CD4-positive, CD25-positive, alpha-beta regulatory T cell (primary cell): ENCODE measurements around the gene HDAC1. TPM values are rescaled to one million over a fixed set of nuclear protein-coding genes. Genes with fewer than 3 reads are reported as not detected.

Experiments
- ATAC-seq, 2 donors: fragments of 150-1000 bp; cut with Tn5 transposase; one replicate each; pipeline ENCODE4 v1.10.0; 2021; ENCODE audit warnings: low read depth in 2 of 2, moderate number of reproducible peaks in 2 of 2, moderate library complexity in 1 of 2
- DNase-seq, 3 donors: peaks; one replicate each; pipeline versions ENCODE4 v3.0.0 to v3.0.0-alpha.2; 2012 to 2022; ENCODE audit warnings: mixed read lengths in 1 of 3
- H3K27ac ChIP-seq: one replicate; pipeline ENCODE4 v1.7.0; 2013; ENCODE audit warnings: mild to moderate bottlenecking, low read length; ENCODE audit not compliant: insufficient read depth, poor library complexity, severe bottlenecking
- H3K27me3 ChIP-seq: one replicate; pipeline ENCODE4 v1.7.0; 2013; ENCODE audit warnings: low read length; ENCODE audit not compliant: control insufficient read depth, insufficient read depth
- H3K36me3 ChIP-seq: one replicate; pipeline ENCODE4 v1.7.0; 2013; ENCODE audit warnings: mild to moderate bottlenecking, low read length, moderate library complexity; ENCODE audit not compliant: control insufficient read depth, insufficient read depth
- H3K4me1 ChIP-seq: 2 replicates; pipeline ENCODE4 v1.7.0; 2013; ENCODE audit warnings: mild to moderate bottlenecking, low read length; ENCODE audit not compliant: insufficient read depth, control insufficient read depth, poor library complexity, severe bottlenecking
- H3K4me3 ChIP-seq: one replicate; pipeline ENCODE4 v1.7.0; 2013; ENCODE audit warnings: low read depth, mild to moderate bottlenecking, low read length, moderate library complexity
- H3K9me3 ChIP-seq, 2 experiments: 1 replicate in 1 of 2; 2 replicates in 1 of 2; pipeline ENCODE4 v1.7.0; 2013; ENCODE audit warnings: low read length in 2 of 2, mild to moderate bottlenecking in 1 of 2, moderate library complexity in 1 of 2; ENCODE audit not compliant: control insufficient read depth in 2 of 2
- H3K27ac Mint-ChIP-seq, 3 donors: one replicate each; pipeline ENCODE4 v1.8.0; 2020 to 2022; ENCODE audit warnings: mild to moderate bottlenecking in 3 of 3, mixed read lengths in 3 of 3, moderate library complexity in 2 of 3
- H3K27me3 Mint-ChIP-seq: one replicate; pipeline ENCODE4 v1.8.0; 2022; ENCODE audit warnings: mild to moderate bottlenecking, mixed read lengths
- H3K36me3 Mint-ChIP-seq: one replicate; pipeline ENCODE4 v1.8.0; 2020; ENCODE audit warnings: mixed read lengths
- H3K4me1 Mint-ChIP-seq, 4 donors: one replicate each; pipeline ENCODE4 v1.8.0; 2020 to 2022; ENCODE audit warnings: mixed read lengths in 4 of 4, mild to moderate bottlenecking in 1 of 4
- H3K4me3 Mint-ChIP-seq, 4 donors: one replicate each; pipeline ENCODE4 v1.8.0; 2020 to 2022; ENCODE audit warnings: mild to moderate bottlenecking in 4 of 4, mixed read lengths in 4 of 4, moderate library complexity in 3 of 4
- H3K9me3 Mint-ChIP-seq, 7 donors: one replicate each; pipeline ENCODE4 v1.8.0; 2020 to 2022; ENCODE audit warnings: mixed read lengths in 7 of 7, mild to moderate bottlenecking in 3 of 7, moderate library complexity in 2 of 7
- polyA plus RNA-seq, 4 donors: library from polyadenylated mRNA; unstranded; fragments of 300-500 nt; fragmentation: Illumina TruSeq; gene quantifications; one replicate each; pipeline ENCODE4 v1.2.3, GENCODE V29; 2021
- total RNA-seq: library from RNA; stranded (reverse); gene quantifications from one replicate; pipeline ENCODE4 v1.2.3, GENCODE V29; 2022

Gene HDAC1
- total and polyA plus RNA-seq, 5 donors from 2014 or later: 98.2 to 150 (median 145) TPM

GRCh38 chr1:32336591-32336932, 44.7 kb downstream of the HDAC1 start:
- Histone ChIP-seq H3K4me1 (peaks cover 32% of the 10 kb centered on the region), H3K9me3 (no peaks in the 10 kb centered on the region), H3K4me3 (no peak overlapping the region), H3K27ac (no peak overlapping the region), H3K27me3 (no peaks in the 10 kb centered on the region), H3K36me3 (peaks cover 18% of the 10 kb centered on the region)
- peaks cover 0 to 34% (median 25%) of the 10 kb centered on the region in 4 donors for H3K4me1 Mint-ChIP-seq
- no peak overlapping the region for H3K27ac Mint-ChIP-seq
- peak overlapping the region; percentile 76 to 89 (median 86) for H3K4me3 Mint-ChIP-seq
- peaks cover 4% of the 10 kb centered on the region for H3K36me3 Mint-ChIP-seq
- no peaks in the 10 kb centered on the region for H3K9me3 Mint-ChIP-seq
- DNase-seq (no peak), ATAC-seq (no peak)
- H3K27me3 Mint-ChIP-seq: peaks cover 5% of the 10 kb centered on the region

GRCh38 chr1:32336963-32337675, 45.2 kb downstream of the HDAC1 start:
- H3K4me1 ChIP-seq: peaks cover 32% of the 10 kb centered on the region
- peaks cover 0 to 34% (median 25%) of the 10 kb centered on the region in 4 donors for H3K4me1 Mint-ChIP-seq

GRCh38 chr1:32337855-32338636, 46.2 kb downstream of the HDAC1 start:
- H3K4me1 ChIP-seq: peaks cover 32% of the 10 kb centered on the region
- H3K9me3 ChIP-seq: no peaks in the 10 kb centered on the region
- Mint-ChIP-seq H3K27me3 (peaks cover 5% of the 10 kb centered on the region), H3K4me3 (peak overlapping the region in 2 of 4 donors; percentile 29 to 75), H3K36me3 (no peaks in the 10 kb centered on the region), H3K4me1 (peaks cover 0 to 41% (median 28%) of the 10 kb centered on the region in 4 donors), H3K27ac (peak overlapping the region in 2 of 3 donors; percentile 21 to 26), H3K9me3 (no peaks in the 10 kb centered on the region)
- DNase-seq: no peak
- no peak overlapping the region for H3K4me3 ChIP-seq
- no peak for ATAC-seq
- no peaks in the 10 kb centered on the region for H3K27me3 ChIP-seq
- no peak overlapping the region for H3K27ac ChIP-seq
- peaks cover 4% of the 10 kb centered on the region for H3K36me3 ChIP-seq

More at GRCh38 chr1:32336963-32337675, 45.2 kb downstream of the HDAC1 start:
- no peak overlapping the region for H3K27ac ChIP-seq
- no peak overlapping the region for H3K4me3 ChIP-seq
- peak in 2 of 3 donors; percentile 30 to 33 for DNase-seq
- peak overlapping the region in 1 of 3 donors; percentile 46 for H3K27ac Mint-ChIP-seq
- no peaks in the 10 kb centered on the region for H3K36me3 Mint-ChIP-seq
- no peaks in the 10 kb centered on the region for H3K9me3 Mint-ChIP-seq
- peaks cover 5% of the 10 kb centered on the region for H3K27me3 Mint-ChIP-seq
- peaks cover 12% of the 10 kb centered on the region for H3K36me3 ChIP-seq
- H3K27me3 ChIP-seq: no peaks in the 10 kb centered on the region
- ATAC-seq: no peak
- peak overlapping the region; percentile 76 to 89 (median 86) for H3K4me3 Mint-ChIP-seq
- no peaks in the 10 kb centered on the region for H3K9me3 ChIP-seq

- Mint-ChIP-seq H3K9me3 (no peaks in the 10 kb centered on the region), H3K4me3 (peak overlapping the region in 2 of 4 donors; percentile 29 to 75), H3K4me1 (peaks cover 0 to 40% (median 24%) of the 10 kb centered on the region in 4 donors), H3K27me3 (peaks cover 5% of the 10 kb centered on the region), H3K27ac (no peak overlapping the region), H3K36me3 (no peaks in the 10 kb centered on the region)
- H3K4me1 ChIP-seq: peaks cover 32% of the 10 kb centered on the region
- H3K27me3 ChIP-seq: no peaks in the 10 kb centered on the region
- no peak for ATAC-seq
- DNase-seq: no peak
- no peaks in the 10 kb centered on the region for H3K9me3 ChIP-seq
- no peak overlapping the region for H3K4me3 ChIP-seq
- H3K27ac ChIP-seq: no peak overlapping the region
- H3K36me3 ChIP-seq: no peaks in the 10 kb centered on the region
Measured at GRCh38 chr1:32338637-32339145, 46.8 kb downstream of the HDAC1 start.

GRCh38 chr1:32339363-32339978, 47.6 kb downstream of the HDAC1 start:
- no peaks in the 10 kb centered on the region for H3K9me3 ChIP-seq
- no peak overlapping the region for H3K4me3 Mint-ChIP-seq
- H3K27ac Mint-ChIP-seq: peak overlapping the region in 2 of 3 donors; percentile 22 to 92
- peaks cover 28% of the 10 kb centered on the region for H3K4me1 ChIP-seq
- H3K27ac ChIP-seq: no peak overlapping the region
- H3K36me3 Mint-ChIP-seq: no peaks in the 10 kb centered on the region
- H3K36me3 ChIP-seq: no peaks in the 10 kb centered on the region
- ATAC-seq (peak; percentile 9 to 21), DNase-seq (no peak)
- H3K4me1 Mint-ChIP-seq: peaks cover 0 to 32% (median 18%) of the 10 kb centered on the region in 4 donors
- H3K27me3 Mint-ChIP-seq: peaks cover 5% of the 10 kb centered on the region
- no peaks in the 10 kb centered on the region for H3K9me3 Mint-ChIP-seq
- H3K4me3 ChIP-seq: no peak overlapping the region
- H3K27me3 ChIP-seq: no peaks in the 10 kb centered on the region

- Mint-ChIP-seq H3K4me1 (peaks cover 0 to 37% (median 18%) of the 10 kb centered on the region in 4 donors), H3K4me3 (no peak overlapping the region), H3K36me3 (no peaks in the 10 kb centered on the region), H3K9me3 (no peaks in the 10 kb centered on the region), H3K27me3 (no peaks in the 10 kb centered on the region), H3K27ac (no peak overlapping the region)
- no peaks in the 10 kb centered on the region for H3K36me3 ChIP-seq
- H3K27ac ChIP-seq: no peak overlapping the region
- ATAC-seq (no peak), DNase-seq (no peak)
- H3K4me1 ChIP-seq: peaks cover 15% of the 10 kb centered on the region
- H3K9me3 ChIP-seq: no peaks in the 10 kb centered on the region
- H3K4me3 ChIP-seq: no peak overlapping the region
- H3K27me3 ChIP-seq: no peaks in the 10 kb centered on the region
Measured at GRCh38 chr1:32341186-32341757, 49.4 kb downstream of the HDAC1 start.

GRCh38 chr1:32341971-32342370, 50.1 kb downstream of the HDAC1 start:
- H3K27me3 Mint-ChIP-seq: no peaks in the 10 kb centered on the region
- H3K27ac Mint-ChIP-seq: no peak overlapping the region
- Histone ChIP-seq H3K36me3 (no peaks in the 10 kb centered on the region), H3K9me3 (no peaks in the 10 kb centered on the region), H3K4me1 (peaks cover 8% of the 10 kb centered on the region), H3K27me3 (no peaks in the 10 kb centered on the region), H3K4me3 (no peak overlapping the region), H3K27ac (no peak overlapping the region)
- H3K9me3 Mint-ChIP-seq: no peaks in the 10 kb centered on the region
- peaks cover 0 to 35% (median 19%) of the 10 kb centered on the region in 4 donors for H3K4me1 Mint-ChIP-seq
- ATAC-seq (no peak), DNase-seq (no peak)
- no peak overlapping the region for H3K4me3 Mint-ChIP-seq
- no peaks in the 10 kb centered on the region for H3K36me3 Mint-ChIP-seq
